HG03280 (cell line): ENCODE data around the gene CCDC122.

Source experiments
- ATAC-seq: cut with Tn5 transposase; IDR thresholded peaks from one replicate; pipeline ENCODE4 v1.9.1; 2021; ENCODE audit warnings: mild to moderate bottlenecking, moderate library complexity; ENCODE audit not compliant: unreplicated experiment

Gene CCDC122

DNA sequence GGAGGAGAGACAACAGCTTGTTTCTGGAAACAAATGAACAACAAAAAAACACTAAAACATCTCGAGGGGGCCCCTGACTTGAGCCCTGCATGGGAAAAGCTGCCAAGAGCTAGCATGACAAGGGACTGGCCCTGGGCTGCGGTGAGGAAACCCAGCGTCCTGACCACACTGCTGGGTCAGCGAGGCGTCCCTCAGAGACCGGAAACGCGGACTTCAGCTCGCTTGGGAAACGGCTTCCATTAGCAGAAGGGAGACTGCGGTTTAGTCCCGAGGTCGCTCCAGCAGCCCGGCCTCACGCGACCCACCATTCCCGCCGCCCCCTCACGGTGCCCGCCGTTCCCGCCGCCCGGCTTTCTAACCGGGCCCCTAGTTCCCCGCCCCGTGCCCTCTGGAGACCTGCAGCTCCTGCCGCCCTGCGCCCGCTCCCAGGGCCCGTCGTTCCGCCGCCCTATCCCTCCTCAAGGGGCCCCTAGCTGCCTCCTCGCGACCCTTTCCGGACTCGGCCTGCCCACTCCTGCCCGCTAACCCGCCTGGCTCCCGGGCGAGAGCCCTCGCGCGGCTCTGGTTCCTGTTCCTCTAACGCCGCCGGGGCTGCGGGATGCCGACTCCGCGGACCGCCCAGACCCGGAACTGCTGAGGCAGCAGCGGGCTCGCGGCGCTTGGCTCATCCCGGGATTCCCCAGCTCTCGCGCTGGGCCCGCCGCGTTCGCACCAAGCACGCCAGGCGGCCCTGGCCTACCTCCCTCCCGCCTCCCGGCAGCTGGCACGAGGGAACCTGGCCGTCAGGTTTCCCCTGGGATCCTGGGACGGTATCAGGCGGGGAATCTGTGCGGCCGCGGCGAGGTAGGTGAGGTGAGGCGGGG, at the start of gene CCDC122:
Gene CCDC122, minus strand, starts transcription at position 849 of the 863 bp plus-strand sequence. CDS start 10,364 bp downstream, outside the sequence.
- ATAC-seq: peak; percentile 80

DNA sequence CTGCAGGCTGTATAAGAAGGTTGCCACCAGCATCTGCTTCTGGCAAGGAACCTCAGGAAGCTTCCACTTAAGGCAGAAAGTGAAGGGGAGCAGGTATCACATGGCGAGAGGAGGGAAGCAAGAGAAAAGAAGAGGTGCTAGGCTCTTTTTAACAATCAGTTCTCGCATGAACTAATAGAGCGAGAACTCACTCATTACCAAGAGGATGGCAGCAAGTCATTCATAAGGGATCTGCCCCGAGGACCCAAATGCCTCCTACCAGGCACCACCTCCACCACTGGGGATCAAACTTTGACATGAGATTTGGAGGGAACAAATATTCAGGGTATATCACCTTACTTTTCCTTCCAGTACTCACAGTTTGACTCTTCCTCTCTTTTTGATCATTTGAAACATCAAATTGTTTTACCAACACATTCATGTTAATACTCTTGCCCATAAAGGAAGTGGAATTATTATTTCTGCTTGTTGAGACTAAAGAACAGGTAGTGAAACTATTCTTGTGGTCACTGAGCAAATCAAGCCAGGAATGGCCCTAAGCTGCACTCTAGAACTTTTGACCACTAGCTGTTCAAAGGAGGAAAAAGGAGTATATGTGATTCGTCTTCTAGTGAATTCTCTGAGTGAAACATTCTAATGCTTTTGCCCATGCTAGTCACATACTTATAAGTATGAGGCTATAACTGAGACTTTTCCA, 45.2 kb upstream of the CCDC122 start:
- peak; percentile 69 for ATAC-seq

DNA sequence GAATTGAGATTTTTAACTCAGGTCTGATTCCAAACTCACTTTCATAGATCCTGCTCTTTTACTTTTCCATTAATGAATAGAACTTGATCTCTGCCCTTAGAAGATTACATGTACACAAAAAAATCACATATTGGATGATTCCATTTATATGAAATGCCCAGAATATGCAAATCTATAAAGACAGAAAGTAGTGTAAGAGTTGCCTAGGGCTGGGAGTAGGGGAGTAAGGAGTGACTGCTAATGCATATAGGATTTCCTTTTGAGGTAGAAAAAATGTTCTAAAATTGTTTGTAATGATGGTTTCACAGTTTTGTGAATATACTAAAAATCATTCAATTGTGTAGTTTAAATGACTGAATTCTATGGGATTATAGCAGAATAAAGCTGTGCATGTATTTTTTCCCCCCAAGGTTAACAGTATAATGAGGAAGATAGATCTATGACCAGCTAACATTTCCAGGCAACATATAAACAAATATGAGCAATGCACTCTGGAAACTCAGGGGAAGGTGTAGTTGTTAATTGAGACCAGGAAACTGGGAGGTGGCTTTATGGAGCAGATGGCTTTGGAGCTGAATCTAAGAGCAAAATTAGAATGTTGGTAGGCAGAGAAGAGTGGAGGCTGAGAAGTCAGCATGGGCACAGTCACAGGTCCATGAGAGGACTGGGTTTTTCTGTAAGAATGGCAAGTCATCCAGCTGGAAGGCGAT, 41.6 kb upstream of the CCDC122 start:
- no peak for ATAC-seq

DNA sequence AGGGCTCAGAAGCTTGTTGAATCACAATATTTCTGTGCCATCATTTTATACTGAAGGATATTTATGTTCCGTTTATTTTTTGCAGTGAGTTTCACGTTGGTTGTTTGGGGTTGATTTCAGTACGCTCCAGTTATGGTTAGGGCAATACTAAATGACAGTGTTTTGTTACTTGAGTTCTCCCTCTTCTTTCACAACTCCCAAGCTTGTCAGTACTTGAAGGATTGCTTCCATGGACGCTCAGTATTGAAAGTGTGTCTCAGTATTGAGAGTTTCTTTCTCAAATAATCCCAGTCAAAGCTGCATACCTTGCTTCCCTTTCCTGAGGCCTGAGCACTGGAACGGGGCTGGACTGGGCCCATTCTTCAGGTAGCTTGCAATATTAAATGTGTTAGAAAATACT, 39.1 kb upstream of the CCDC122 start:
- ATAC-seq: no peak

DNA sequence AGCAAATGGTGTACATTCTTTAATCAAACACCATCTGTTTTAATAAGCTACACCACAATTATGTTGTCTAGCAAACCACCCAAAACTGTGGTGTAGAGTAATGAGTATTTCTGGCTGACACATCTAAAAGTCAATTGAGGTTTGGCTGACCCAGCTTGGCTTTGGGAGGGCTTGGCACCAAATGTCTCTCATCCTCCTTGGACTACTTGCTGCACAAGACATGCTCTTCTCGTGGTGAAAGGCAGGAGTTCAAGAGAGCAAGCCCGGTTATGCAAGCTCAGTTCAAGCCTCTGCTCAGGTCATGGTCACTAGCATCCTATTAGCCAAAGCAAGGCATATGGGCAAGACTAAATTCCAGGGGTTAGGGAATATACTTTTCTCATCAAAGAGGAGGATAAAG, 37.3 kb upstream of the CCDC122 start:
- no peak for ATAC-seq

DNA sequence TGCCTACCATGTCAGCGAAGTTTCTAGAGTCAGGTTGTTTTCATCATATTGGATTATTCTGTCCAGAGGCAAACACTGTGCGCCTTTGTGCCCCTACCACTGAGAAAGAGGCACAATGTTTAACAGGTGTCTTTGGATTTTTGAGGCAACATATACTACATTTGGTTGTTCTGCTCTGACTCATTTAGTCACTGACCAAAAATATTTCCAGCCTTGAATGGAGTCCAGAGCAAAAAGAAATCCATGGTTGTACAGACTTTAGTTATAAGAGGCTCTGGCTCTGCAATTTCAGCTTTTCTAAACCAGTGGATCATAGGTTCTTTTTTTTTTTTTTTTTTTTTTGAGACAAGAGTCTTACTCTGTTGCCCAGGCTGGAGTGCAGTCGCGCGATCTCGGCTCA, 35.9 kb upstream of the CCDC122 start:
- no peak for ATAC-seq

DNA sequence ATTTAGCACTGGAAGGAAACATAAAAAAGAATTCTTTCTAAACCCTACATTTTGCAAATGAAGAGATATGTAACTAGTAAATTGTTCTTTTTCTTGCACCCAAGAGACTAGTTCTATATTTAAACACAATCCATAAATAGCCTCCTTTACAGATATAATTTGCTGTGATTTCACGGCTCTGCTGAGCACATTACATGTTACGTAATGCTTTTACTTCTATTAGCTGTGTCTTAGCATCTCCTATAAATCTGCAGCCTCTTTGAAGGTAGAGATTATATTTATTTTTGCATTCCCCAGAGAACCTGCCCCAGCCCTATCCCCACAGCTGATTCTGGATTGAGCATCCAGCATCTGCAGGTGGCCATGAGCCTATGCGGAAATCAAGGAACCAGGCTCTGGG, 32.3 kb upstream of the CCDC122 start:
- no peak for ATAC-seq

DNA sequence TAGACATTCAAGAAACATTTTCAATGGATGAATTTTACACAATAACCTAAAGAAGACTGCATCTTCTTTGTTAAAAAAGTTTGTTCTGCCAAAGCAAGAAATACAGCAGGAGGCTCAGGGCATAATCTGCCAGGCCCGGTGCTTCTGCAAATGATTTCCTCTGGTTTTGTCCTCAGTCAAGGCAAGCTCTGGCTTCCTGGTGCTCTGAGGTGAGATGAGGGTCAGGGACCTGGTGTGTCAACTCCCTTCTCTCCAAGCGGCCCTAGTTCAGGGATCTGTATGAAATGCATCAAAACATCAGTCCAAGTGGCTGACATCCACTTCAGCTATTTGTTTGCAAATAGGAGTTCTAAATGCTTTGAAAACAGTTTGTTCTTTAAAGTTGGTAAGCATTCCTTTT, 31.7 kb upstream of the CCDC122 start:
- ATAC-seq: no peak

DNA sequence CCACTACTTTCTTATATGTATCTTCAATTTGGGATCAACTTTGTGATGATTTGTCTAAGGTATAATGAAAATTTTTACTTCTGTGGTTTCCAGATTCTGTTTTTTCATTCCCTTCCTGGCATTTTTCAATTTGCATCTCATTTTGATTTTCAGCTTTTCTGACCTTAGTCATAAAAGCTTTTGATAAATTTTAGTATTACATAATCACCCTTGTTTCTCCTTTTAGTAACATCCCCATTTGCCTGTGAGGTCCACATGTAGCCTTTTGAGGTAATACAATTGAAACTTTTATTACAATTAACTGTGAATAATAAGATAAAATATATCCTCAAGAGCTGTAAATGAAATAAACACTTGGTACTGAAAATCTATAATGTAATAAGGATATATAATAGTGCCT, 31.3 kb upstream of the CCDC122 start:
- no peak for ATAC-seq

DNA sequence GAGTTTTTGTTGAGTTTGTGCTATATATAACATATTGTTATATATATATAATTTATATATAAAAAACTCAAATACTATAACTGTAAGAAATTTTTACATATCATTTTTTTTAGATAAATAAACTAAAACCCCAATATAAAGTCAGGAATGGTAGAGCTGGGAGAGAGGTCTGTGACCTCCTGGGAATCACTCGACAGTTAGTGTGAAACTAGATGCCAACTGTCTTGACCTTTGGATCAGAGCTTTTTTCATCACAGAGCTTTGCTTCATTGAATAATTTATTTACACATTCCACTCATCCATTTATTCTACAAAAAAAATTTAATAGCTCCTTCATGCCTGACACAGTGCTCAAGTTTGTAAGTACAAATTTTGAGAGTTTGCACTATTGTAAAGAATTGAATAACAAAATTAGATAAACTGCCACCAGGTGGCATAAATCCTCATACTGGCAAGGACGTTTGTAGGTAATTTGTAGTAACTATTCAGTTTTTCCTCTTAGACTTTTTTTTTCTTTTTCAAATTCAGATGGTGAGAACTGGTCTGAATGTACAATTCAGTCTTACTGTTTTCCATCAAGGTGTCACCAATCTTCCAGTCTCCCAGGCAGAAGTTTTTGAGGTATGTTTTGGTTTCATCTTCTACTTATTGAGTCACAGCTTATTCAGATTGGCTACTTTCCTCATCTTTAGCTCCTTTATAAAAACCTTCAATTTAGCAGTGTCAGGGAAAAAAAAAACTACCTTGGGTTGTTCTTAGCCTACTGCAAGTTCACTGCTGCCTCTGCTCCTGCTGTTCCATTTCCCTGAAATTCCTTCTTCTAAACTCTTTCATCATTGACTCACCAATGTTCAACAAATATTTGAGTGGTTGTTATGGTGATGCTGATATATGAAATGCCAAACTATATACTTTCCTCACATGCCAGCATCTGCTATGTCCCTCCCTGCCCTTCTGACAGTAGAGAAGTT, 28.9 kb upstream of the CCDC122 start:
- ATAC-seq: no peak

DNA sequence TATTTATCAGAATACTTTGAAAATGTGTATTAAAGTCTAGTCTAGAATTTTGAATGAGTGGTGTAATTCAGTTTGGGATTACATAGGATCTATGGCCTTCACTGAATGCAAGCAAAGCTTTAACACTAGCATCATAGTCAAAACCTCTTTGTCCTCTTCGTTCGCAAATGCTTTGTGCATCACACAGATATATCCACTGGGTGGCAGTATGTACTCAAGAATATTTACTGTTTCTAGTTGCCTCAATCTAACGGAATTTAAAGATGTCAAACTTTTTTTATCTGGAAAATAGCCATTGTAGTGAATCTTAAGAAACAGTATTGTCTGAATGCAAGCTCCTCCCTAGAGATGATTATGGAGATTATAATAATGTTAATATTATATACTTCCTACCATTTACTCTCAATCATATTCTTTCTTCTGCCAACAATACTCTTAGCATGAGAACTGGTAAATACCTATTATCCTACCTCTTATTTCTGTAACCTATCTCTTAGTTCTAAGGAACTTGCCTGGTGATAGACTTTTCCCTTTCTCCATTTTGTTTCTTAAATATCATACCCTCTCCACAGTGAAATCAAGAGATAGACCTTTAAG, 26.0 kb upstream of the CCDC122 start:
- no peak for ATAC-seq

DNA sequence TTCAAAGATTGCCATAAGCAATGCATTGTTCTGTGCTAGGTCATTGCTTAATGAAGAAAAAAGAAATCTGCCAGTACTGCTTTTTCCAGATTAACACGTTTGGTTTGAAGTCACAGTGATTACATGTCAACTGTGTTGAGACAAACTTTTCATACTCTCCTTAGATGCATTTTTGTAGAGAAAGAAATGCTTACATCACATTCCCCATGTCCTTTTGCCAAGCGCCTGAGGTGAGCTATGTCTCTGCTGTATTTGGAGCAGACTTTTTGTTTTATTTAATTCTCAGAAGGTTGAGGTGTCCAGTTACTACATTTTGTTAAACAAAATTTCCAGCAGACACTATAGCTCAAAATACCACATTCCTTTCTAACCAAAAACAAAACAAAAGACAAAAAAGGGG, 16.4 kb upstream of the CCDC122 start:
- no peak for ATAC-seq

DNA sequence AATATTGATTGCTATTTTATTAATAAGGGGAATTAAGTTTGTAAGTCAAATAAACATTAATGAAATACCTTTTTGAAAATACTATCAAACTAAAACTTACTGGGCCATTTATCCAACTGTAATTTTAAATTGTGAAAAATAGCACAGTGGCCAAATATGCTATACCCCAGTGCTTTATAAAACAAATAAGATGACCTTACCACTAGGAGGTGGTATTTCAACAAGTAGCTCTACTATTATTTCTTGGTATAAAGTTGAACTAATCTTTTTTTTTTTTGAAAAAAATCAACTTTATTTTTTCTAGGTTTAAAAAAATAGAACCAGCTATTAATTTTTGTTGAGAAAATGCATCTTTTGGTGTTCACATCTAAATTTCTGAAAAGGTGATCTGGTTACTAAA, 14.9 kb upstream of the CCDC122 start:
- ATAC-seq: no peak

DNA sequence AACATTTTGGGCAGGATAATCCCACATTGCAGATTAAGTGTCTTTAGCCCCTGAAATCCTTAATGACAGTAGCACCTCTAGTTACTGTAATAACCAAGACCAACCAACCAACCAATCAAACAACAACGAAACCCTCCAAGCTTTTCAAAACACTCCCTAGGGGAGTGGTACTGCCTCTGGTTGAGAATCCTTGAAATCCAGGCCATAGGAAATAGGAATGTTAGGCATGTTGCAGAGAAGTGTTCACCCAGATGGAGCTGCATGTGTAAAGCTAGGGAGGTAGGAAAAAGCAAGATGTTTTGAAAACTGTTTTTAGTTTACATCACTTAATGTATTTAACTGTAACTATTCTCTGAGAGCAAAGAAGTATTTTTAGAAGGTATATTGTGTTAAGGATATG, 4.7 kb upstream of the CCDC122 start:
- ATAC-seq: no peak

DNA sequence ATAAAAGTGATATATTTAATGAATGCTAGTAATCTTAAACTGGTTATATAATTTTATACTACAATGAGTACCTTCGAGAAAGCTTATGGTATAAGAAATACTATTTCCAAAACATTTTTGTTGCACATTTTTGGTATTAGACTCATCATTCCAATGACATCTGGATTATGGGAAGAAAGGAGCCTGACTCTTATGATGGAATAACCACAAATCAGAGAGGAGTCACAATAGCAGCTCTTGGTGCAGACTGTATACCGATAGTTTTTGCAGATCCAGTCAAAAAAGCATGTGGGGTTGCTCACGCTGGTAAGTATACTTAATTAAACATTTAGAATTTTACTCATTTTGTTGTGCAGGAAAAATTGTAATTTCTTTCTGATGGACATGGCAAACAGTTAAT, 4.1 kb upstream of the CCDC122 start:
- no peak for ATAC-seq

DNA sequence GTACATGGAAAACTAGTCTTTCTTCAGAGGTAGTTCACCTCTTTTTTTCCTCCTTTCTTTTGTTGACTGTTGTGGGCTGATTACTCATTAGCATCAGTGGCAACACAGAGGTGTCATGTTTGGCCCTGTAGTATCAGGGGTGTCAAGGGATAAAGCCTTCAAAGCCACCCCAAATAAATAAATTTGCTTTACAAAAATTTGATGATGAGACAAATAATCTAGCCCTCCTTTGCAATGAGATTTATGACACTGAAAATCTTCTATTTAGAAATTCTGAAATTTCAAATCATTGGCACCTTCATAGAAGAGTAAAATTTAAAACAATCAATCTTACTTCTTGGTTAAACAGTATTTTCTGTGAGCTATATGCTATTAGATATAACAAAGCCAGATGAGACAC, 2.0 kb upstream of the CCDC122 start:
- no peak for ATAC-seq

DNA sequence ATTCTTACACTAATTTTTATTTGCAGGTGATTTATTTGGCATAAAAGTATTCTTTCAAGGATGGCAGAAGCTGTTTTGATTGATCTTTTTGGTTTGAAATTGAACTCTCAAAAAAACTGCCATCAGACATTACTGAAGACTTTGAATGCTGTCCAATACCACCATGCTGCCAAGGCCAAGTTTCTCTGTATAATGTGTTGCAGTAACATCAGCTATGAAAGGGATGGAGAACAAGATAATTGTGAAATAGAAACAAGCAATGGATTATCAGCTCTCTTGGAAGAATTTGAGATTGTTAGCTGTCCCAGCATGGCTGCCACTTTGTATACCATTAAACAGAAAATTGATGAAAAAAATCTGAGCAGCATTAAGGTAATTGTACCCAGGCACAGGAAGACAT, 1.4 kb upstream of the CCDC122 start:
- ATAC-seq: no peak

DNA sequence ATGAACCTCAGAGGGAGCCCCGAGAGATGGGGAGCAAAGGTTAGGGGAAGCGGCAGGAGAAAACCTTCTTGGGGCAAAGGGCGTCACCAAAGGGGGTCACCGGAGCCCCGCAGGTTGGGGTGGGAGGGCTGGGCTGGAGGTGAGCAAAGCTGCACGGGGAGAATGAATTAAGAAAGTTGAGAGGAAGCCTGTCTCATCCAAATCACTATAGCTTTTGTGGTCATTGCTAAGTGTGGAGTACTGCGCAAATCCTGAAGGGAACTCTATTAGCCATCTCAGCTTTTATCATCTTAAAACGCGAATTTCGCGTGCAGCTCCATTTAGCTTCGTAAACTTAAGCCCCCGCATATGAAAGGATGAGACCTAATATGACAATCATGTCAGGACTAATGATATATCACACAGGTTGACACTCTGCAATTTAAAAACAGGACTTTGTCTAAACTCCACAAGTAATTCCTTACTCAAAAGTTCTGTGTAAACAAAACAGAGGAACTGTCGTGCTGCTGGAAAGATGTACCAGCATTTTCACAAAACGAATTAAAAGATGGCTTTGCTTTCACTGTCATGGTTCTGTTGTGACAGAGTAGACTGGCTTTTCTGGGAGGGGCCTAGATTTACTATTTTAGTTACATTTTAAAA, 795 bp upstream of the CCDC122 start:
- ATAC-seq: no peak

DNA sequence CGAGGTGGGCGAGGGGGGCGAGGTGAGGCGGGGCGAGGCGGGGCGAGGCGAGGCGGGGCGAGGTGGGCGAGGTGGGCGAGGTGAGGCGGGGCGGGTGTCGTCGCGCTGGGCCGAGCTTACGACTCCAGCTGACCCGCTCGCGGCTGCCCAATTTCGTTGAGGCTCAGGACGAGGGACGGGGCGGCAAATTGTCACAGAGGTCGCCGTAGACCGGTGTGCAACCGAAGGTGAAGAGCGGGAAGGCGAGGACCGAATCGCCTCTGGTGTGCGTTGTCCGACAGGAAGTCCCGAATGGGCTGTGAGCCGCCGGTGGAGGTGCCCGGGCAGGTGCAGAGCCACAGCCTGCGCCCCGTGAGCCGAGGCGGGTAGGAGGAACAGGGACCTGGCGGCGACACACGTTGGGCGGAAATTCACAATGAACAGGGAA, 228 bp upstream of the CCDC122 start, which contains the start of gene LACC1:
Gene LACC1, plus strand, starts transcription at position 150 of the 427 bp plus-strand sequence. CDS start 1,082 bp downstream, outside the sequence.
- peak; percentile 42 for ATAC-seq
